ENCODE results near the gene PRMT9. TPM values are rescaled to one million over a fixed set of nuclear protein-coding genes. Genes with fewer than 3 reads are reported as not detected.

Gene PRMT9
- total RNA-seq, 1 donor from 2014 or later, result 8.1 TPM

DNA sequence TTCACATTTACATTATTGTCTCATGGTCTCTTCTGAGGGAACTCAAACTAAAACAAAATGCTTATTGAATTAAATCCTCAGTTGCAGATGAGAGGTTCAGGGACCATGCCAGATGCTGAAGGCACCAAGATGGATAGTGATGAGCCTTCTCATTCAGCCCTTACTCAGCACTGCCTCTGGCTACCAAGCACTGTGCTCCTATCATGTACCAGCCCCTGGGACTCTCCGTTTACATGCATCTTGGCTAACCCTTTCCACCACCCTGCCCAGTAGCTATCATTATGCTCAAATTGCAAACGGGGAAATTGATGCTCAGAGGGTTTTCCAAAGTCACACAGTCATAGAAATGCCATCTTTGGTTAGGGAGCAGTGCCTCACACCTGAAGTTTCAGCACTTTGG, 89.4 kb downstream of the PRMT9 start:
- Mint-ChIP-seq H3K4me3 (no peak overlapping the region), H3K36me3 (ENCODE audit: low read depth) (no peaks in the 10 kb centered on the region), H3K4me1 (no peaks in the 10 kb centered on the region), H3K27me3 (peaks cover 5% of the 10 kb centered on the region), H3K27ac (no peak overlapping the region), H3K9me3 (no peaks in the 10 kb centered on the region)
- DNase-seq, result no peak
- intact Hi-C loops (cut with micrococcal nuclease), result loop anchor here (5.0 kb wide), 1 partner anchor 273 kb away; no protein-coding TSS in a partner anchor

DNA sequence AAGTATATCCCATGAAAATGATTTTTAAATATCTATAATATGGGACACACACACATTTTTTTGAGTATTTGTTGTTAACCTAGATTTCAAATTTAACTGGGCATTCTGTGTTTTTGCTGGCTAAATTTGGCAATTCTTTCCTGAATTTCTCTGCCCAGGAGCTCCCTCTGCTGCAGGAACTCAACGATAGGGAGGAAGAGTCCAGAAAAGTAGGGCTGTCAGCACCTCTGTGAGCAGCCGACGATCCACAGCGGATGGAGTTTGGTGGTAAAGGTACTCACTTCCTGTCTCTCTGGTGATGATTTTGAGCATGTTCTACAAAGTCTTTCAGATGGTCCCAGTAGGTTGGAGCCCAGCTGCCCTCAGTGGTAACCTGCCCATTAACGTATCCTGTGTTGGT, 89.9 kb downstream of the PRMT9 start:
- Mint-ChIP-seq H3K27me3 (peaks cover 5% of the 10 kb centered on the region), H3K4me1 (no peaks in the 10 kb centered on the region), H3K9me3 (no peaks in the 10 kb centered on the region), H3K36me3 (ENCODE audit: low read depth) (no peaks in the 10 kb centered on the region), H3K27ac (no peak overlapping the region), H3K4me3 (no peak overlapping the region)
- intact Hi-C loops (cut with micrococcal nuclease), result loop anchor here (5.0 kb wide), 1 partner anchor 273 kb away; no protein-coding TSS in a partner anchor
- DNase-seq, result no peak

DNA sequence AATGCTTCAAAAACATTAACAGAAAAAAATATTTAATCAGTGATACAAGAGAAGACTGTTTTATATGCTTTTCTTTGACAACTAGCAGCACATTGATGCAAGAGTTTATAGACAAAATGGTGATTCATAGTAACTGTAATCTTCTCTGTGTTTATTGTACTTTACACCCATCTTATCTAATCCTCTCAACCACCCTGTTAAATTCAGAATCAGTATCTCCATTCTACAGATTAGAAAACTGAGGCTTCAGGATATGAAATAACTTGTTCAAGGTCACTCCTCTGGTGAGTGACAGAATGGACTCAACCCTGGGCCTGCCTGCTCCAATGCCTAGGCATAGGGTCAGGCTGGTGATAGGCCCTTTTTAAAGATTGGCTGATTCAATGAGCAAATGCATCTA, 92.9 kb downstream of the PRMT9 start:
- DNase-seq, result no peak
- Mint-ChIP-seq H3K27me3 (peaks cover 6% of the 10 kb centered on the region), H3K4me1 (no peaks in the 10 kb centered on the region), H3K4me3 (no peak overlapping the region), H3K36me3 (ENCODE audit: low read depth) (no peaks in the 10 kb centered on the region), H3K9me3 (no peaks in the 10 kb centered on the region), H3K27ac (no peak overlapping the region)
- intact Hi-C loops (cut with micrococcal nuclease), result loop anchor here (5.0 kb wide), 1 partner anchor 276 kb away; no protein-coding TSS in a partner anchor

DNA sequence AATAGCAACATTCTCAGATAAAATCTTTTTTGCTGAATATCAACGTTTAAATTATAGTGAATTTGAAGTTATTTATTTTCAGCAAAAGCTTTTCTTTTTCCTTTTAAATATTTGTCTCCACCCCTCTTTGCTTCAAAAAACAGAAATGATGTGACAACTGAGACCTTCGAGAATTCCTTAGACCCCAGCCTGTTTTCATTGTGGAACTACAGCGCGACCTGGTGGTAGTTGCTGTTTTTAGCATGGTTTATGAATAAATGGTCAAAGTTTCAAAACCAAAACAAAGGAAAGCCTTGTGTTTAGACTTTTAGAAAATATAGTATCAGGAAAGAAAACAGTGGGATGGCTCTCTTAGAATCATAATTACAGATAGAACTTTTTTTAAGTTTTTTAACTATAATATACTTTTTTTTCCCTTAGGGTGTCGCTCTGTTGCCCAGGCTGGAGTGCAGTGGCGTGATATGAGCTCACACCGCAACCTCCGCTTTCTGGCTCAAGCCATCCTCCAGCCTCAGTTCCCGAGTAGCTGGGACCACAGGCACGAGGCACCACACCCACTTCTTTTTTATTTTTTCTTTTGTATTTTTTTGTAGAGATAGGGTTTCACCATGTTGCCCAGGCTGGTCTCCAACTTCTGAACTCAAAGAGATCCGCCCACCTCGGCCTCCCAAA, 93.6 kb downstream of the PRMT9 start:
- Mint-ChIP-seq H3K36me3 (ENCODE audit: low read depth) (no peaks in the 10 kb centered on the region), H3K4me1 (no peaks in the 10 kb centered on the region), H3K9me3 (no peaks in the 10 kb centered on the region), H3K27ac (no peak overlapping the region), H3K27me3 (peaks cover 9% of the 10 kb centered on the region), H3K4me3 (no peak overlapping the region)
- DNase-seq, result peak; percentile 79
- intact Hi-C loops (cut with micrococcal nuclease), result loop anchor here (1.0 to 5.0 kb wide), 2 partner anchors 72 to 277 kb away; no protein-coding TSS in a partner anchor

DNA sequence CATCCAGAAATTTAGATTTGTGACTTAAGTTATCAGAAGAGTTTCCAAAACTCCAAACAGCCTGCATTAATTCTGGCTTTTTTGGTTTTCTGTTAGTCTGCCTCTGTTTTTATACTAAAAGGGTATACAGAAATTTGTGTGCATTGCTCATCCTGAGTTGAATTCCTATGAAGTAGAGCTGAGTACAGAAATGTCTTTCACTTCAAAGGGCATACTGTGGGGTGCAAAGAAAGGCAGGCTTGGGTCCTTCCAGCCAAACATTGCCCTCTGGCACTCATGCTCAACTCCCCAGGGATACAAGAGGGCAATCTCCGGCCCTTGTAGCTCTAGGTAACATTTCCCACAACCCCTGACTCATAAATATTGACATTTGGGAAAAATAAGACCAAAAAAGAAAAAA, 94.4 kb downstream of the PRMT9 start:
- H3K9me3 Mint-ChIP-seq, result no peaks in the 10 kb centered on the region
- H3K4me1 Mint-ChIP-seq, result no peaks in the 10 kb centered on the region
- no peak overlapping the region for H3K4me3 Mint-ChIP-seq
- intact Hi-C loops (cut with micrococcal nuclease), result no loop called here
- no peak overlapping the region for H3K27ac Mint-ChIP-seq
- peaks cover 10% of the 10 kb centered on the region for H3K27me3 Mint-ChIP-seq
- H3K36me3 Mint-ChIP-seq (ENCODE audit: low read depth), result no peaks in the 10 kb centered on the region
- no peak for DNase-seq

Other genes starting within 250 kb of the PRMT9 start
- not detected in 2 replicates for gene EDNRA, start 203.1 kb downstream of the PRMT9 start, total RNA-seq
- 18.3 and 19.7 TPM in 2 replicates for gene TMEM184C, start 66.8 kb downstream of the PRMT9 start, total RNA-seq
- 7.4 and 8.3 TPM in 2 replicates for gene ARHGAP10, start 47.9 kb upstream of the PRMT9 start, total RNA-seq

Measured in activated CD4-positive, alpha-beta T cell treated with anti-CD3 and anti-CD28 coated beads, Interleukin-2, amount 10 ng/mL, durations not matched to agents 24 days and 14 days (primary cell).